Gastroesophageal sphincter (tissue), 4 donors: ENCODE results near the gene COL15A1. TPM values are rescaled to one million over a fixed set of nuclear protein-coding genes. Genes with fewer than 3 reads are reported as not detected.
A peak's percentile ranks its signal among the peaks of the same experiment; 100 is the strongest.

ENCODE experiments used
- ATAC-seq: fragments of 150-250 bp; one replicate; pipeline ENCODE4 v1.9.1; 2016; ENCODE audit warnings: mild to moderate bottlenecking, moderate library complexity
- H3K27ac ChIP-seq, 4 donors: fragments of 200-600 bp; sonication (generic) in 3 of 4; 1 replicate in 3 of 4; 2 replicates in 1 of 4; pipeline ENCODE4 v1.5.1; 2016 to 2019
- H3K27me3 ChIP-seq: fragments of 200-600 bp; sonication (generic); one replicate; pipeline ENCODE4 v1.5.1; 2019
- H3K36me3 ChIP-seq, 2 donors: fragments of 200-600 bp; sonication (generic); one replicate each; pipeline ENCODE4 v1.5.1; 2019; ENCODE audit warnings: control low read depth in 1 of 2
- H3K4me1 ChIP-seq, 3 donors: fragments of 200-600 bp; sonication (generic); 1 replicate in 2 of 3; 2 replicates in 1 of 3; pipeline ENCODE4 v1.5.1; 2016 to 2019; ENCODE audit warnings: control low read depth in 2 of 3
- H3K4me3 ChIP-seq, 2 donors: fragments of 200-600 bp; sonication (generic); one replicate each; pipeline ENCODE4 v1.5.1; 2019; ENCODE audit warnings: mild to moderate bottlenecking in 1 of 2, moderate library complexity in 1 of 2
- H3K9me3 ChIP-seq, 3 donors: fragments of 200-600 bp; sonication (generic); one replicate each; pipeline ENCODE4 v1.5.1; 2017 to 2019; ENCODE audit warnings: control low read depth in 2 of 3
- EP300 ChIP-seq: sonication (generic); formaldehyde crosslinking; IDR thresholded peaks from one replicate; pipeline ENCODE4 v1.6.1; 2017; ENCODE audit warnings: antibody characterized with exemption, mild to moderate bottlenecking
- POLR2A ChIP-seq, 2 donors: fragments of 450-650 bp; IDR thresholded peaks; one replicate each; pipeline ENCODE4 v1.6.1; 2017; ENCODE audit warnings: antibody characterized with exemption in 2 of 2, mild to moderate bottlenecking in 2 of 2, moderate library complexity in 1 of 2
- POLR2AphosphoS5 ChIP-seq: sonication (generic); formaldehyde crosslinking; IDR thresholded peaks from one replicate; pipeline ENCODE4 v1.6.1; 2017; ENCODE audit warnings: antibody characterized with exemption
- WGBS, 2 donors: methylation state at CpG; one replicate each; pipeline ENCODE4 v1.1.5; 2018; ENCODE audit warnings: low coverage in 1 of 2; 5-methylcytosine and 5-hydroxymethylcytosine counted together
- total RNA-seq, 4 donors: library from RNA; depleted of rRNA; stranded (reverse); fragments of >200 nt; gene quantifications; one replicate each; pipeline ENCODE4 v1.1.0, GENCODE V29; 2016
- TF ChIP-seq, protein P1 (sequence below), 4 experiments: fragments of 200-600 bp in 2 of 4; fragments of 450-650 bp in 2 of 4; sonication (generic) in 1 of 4; IDR thresholded peaks; one replicate each; pipeline ENCODE4 v1.5.1; 2017 to 2019; ENCODE audit warnings: antibody characterized with exemption in 4 of 4, mild to moderate bottlenecking in 2 of 4, moderate library complexity in 2 of 4

Gene COL15A1
- total RNA-seq, 4 donors from 2014 or later: 80.5 to 256 (median 97.2) TPM

DNA sequence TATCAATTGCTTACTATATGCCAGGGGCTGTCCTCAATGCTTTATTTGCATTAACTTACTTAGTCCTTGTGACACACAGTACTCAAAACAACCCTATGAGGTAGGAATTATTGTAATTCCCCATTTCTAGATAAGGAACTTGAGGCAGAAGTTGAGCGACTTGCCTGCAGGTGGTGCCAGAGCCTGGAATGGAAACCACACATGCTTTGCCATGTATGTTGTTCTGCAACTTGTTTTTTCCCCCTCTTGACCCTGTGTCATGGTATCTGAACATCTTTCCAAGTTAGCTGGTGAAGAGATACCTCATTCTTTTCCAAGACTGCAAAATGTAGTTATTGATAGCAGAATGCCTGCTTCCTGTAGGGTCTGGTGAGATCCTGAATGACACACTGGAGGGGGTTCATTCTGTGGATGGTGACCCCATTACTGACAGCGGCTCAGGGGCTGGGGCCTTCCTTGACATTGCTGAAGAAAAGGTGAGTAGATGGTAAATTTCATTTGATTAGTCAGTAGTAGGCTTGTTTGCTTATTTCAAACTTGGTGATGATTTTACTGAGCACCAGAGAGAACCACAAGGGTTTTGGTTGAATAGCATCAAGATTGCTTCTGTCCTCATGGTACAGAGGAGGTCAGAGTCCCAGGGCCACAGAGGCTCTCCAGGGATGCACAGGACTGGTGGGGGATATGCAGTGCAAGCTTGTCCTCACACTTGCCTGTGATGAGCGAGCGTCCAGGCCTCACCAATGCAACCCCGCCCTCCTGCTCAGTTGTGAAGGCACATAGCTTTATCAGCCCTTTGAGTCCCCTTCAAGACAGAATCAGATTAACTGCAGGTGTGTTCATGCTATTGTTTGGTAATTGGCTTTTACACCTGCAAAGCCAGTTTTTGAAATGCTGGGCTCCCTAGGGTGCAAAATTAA, 57.0 kb downstream of the COL15A1 start:
- H3K36me3 ChIP-seq: peaks cover 0 to 52% of the 10 kb centered on the region in 2 donors
- 72 to 93% methylated on average over 2 to 4 of the region's 5 CpGs for WGBS, 2 donors
- H3K4me1 ChIP-seq: peaks cover 5 to 48% (median 19%) of the 10 kb centered on the region in 3 donors
- no peak for TF ChIP-seq EP300
- TF ChIP-seq, protein P1, sequence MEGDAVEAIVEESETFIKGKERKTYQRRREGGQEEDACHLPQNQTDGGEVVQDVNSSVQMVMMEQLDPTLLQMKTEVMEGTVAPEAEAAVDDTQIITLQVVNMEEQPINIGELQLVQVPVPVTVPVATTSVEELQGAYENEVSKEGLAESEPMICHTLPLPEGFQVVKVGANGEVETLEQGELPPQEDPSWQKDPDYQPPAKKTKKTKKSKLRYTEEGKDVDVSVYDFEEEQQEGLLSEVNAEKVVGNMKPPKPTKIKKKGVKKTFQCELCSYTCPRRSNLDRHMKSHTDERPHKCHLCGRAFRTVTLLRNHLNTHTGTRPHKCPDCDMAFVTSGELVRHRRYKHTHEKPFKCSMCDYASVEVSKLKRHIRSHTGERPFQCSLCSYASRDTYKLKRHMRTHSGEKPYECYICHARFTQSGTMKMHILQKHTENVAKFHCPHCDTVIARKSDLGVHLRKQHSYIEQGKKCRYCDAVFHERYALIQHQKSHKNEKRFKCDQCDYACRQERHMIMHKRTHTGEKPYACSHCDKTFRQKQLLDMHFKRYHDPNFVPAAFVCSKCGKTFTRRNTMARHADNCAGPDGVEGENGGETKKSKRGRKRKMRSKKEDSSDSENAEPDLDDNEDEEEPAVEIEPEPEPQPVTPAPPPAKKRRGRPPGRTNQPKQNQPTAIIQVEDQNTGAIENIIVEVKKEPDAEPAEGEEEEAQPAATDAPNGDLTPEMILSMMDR (IDR thresholded peaks at IDR 0.05): peak; percentile 11 to 51 (median 45)
- H3K4me3 ChIP-seq: no peak overlapping the region
- H3K9me3 ChIP-seq: no peaks in the 10 kb centered on the region
- H3K27me3 ChIP-seq: no peaks in the 10 kb centered on the region
- no peak for ATAC-seq
- no peak overlapping the region for H3K27ac ChIP-seq

DNA sequence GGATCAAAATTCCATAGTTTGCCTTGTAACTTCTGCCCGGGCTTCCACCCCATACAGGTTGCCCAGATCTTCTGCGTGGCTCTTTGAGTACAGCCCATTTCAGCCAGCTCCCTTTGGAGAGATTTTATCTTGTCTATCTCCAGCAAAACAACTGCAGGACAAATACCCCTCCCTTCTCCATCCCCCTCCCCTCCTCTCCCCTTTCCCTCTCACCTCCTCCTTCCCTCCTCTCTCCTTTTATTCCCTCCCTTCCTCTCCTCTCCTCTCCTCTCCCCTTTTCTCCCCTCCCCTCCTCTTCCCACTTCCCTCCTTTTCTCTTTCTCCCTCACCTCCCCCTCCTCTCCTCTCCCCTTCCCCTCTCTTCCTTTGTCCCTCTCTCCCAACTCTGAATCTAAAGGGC, 58.2 kb downstream of the COL15A1 start:
- TF ChIP-seq POLR2A (IDR thresholded peaks at IDR 0.05) (no peak), POLR2AphosphoS5 (no peak), EP300 (no peak)
- TF ChIP-seq, protein P1 (IDR thresholded peaks at IDR 0.05): no peak
- WGBS, 2 donors: 94 to 100% methylated on average over 1 to 2 of the region's 2 CpGs
- Histone ChIP-seq H3K36me3 (peaks cover 0 to 64% of the 10 kb centered on the region in 2 donors), H3K27me3 (no peaks in the 10 kb centered on the region), H3K9me3 (no peaks in the 10 kb centered on the region), H3K4me1 (peaks cover 5 to 39% (median 19%) of the 10 kb centered on the region in 3 donors), H3K4me3 (no peak overlapping the region), H3K27ac (no peak overlapping the region)
- no peak for ATAC-seq

DNA sequence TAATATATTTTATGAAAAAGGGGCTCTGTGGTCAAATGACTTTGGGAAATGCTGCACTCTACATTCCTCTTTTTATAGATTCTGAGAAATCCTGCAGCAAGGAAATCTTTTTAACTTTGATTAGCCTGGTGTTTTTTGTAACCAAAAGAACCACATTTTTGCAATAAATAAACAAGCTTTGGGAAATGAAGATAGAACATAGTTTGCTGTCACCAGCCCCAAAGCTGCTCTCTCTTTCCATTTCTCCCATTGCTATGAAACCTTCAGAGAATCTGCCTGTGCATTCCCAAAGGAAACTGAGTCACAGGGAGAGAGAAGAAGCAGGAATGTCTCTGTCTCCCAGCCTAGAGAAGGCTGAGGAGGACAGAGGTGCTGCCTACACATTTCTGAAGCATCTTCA, 59.0 kb downstream of the COL15A1 start:
- peaks cover 0 to 69% of the 10 kb centered on the region in 2 donors for H3K36me3 ChIP-seq
- H3K27me3 ChIP-seq: no peaks in the 10 kb centered on the region
- no peak overlapping the region for H3K4me3 ChIP-seq
- TF ChIP-seq, protein P1 (IDR thresholded peaks at IDR 0.05): no peak
- TF ChIP-seq POLR2A (IDR thresholded peaks at IDR 0.05) (no peak), EP300 (no peak), POLR2AphosphoS5 (no peak)
- no peak overlapping the region for H3K27ac ChIP-seq
- ATAC-seq: no peak
- no peaks in the 10 kb centered on the region for H3K9me3 ChIP-seq
- peaks cover 0 to 30% (median 14%) of the 10 kb centered on the region in 3 donors for H3K4me1 ChIP-seq

DNA sequence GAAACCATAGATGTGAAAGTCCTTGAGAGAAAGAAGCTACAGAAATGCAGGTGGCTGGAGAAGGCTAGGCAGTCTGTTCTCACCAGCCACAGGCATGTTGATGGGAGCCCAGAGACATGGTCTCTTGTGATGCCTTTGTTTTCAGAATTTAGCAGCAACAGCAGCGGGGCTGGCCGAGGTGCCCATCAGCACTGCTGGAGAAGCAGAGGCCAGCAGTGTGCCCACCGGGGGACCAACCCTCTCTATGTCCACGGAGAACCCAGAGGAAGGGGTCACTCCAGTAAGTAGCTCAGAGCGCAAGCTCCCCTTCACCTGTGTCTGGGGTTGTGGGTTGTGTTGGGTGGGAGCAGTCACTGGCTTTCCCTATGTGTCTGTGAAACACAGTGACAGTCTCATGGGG, 59.6 kb downstream of the COL15A1 start:
- Histone ChIP-seq H3K36me3 (peaks cover 0 to 69% of the 10 kb centered on the region in 2 donors), H3K27me3 (no peaks in the 10 kb centered on the region), H3K4me3 (no peak overlapping the region), H3K4me1 (peaks cover 0 to 24% (median 11%) of the 10 kb centered on the region in 3 donors), H3K27ac (no peak overlapping the region), H3K9me3 (no peaks in the 10 kb centered on the region)
- WGBS, 2 donors: 81% methylated on average over 3 of the region's 5 CpGs; no CpG with 5 or more reads in 1 of the 2 donors
- TF ChIP-seq EP300 (no peak), POLR2A (IDR thresholded peaks at IDR 0.05) (no peak), POLR2AphosphoS5 (no peak)
- TF ChIP-seq, protein P1 (IDR thresholded peaks at IDR 0.05): no peak
- no peak for ATAC-seq

DNA sequence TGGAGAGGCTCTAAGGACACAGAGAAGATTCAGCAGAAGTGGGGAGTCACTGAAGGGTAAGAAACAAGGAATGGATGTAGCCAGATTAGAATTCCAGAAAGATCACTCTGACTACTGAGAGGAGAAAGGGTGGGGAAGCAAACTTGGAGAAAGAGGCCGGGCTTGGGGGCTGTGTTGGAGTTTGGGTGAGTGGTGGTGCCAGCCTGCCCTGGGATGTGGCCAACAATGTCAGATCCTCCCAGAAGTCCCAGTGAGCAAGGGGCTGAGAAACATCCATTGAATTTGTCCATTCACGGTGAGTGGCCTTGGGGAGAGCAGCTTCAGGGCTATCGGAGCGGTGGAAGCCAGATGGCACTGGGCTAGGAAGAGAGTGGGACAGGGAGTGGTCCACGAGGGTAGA, 60.4 kb downstream of the COL15A1 start:
- ATAC-seq: no peak
- Histone ChIP-seq H3K36me3 (peaks cover 0 to 69% of the 10 kb centered on the region in 2 donors), H3K4me1 (peaks cover 0 to 16% (median 3%) of the 10 kb centered on the region in 3 donors), H3K4me3 (no peak overlapping the region), H3K27me3 (no peaks in the 10 kb centered on the region), H3K9me3 (no peaks in the 10 kb centered on the region), H3K27ac (no peak overlapping the region)
- 91 to 100% methylated on average over 4 to 5 of the region's 5 CpGs for WGBS, 2 donors
- TF ChIP-seq POLR2A (IDR thresholded peaks at IDR 0.05) (no peak), POLR2AphosphoS5 (no peak), EP300 (no peak)
- TF ChIP-seq, protein P1 (IDR thresholded peaks at IDR 0.05): no peak
